ENCODE results near the gene RIPK1. TPM values are rescaled to one million over a fixed set of nuclear protein-coding genes. Genes with fewer than 3 reads are reported as not detected.
"Not testable (repeated sequence)": the region's sequence is repeated elsewhere in the genome, so short reads cannot be mapped to it uniquely, and the experiment has no call there.

Gene RIPK1
- total RNA-seq, 4 donors from 2014 or later, result 25.6 to 37.6 (median 32.2) TPM

DNA sequence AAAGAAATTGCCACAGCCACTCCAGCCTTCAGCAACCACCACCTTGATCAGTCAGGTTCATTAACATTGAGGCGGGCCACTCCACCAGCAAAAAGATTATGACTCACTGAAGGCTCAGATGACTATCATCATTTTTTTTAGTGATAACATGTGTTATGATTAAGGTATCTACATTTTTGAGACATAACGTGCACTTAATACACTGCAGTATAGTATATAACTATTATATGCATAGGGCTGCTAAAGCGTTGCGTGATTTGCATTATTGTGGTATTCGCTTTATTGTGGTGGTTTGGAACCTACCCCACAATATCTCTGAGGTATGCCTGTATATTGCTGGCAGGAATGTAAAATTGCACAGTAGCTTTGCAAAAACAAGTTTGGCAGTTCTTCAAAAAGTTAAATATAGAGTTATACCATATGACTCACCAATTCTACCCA lies 6.8 kb upstream of the RIPK1 start:
- Histone ChIP-seq H3K4me1 (peaks cover 28% of the 10 kb centered on the region), H3K27ac (no peak overlapping the region), H3K27me3 (no peaks in the 10 kb centered on the region), H3K9me3 (no peaks in the 10 kb centered on the region), H3K4me3 (no peak overlapping the region), H3K36me3 (no peaks in the 10 kb centered on the region)
- TF ChIP-seq POLR2A (IDR thresholded peaks at IDR 0.05), result no peak
- no peak for TF ChIP-seq POLR2AphosphoS5 (IDR thresholded peaks at IDR 0.05)
- no peak for TF ChIP-seq EP300 (IDR thresholded peaks at IDR 0.05)
- TF ChIP-seq CTCF (IDR thresholded peaks at IDR 0.05), result no peak
- WGBS, result 67% methylated on average over 5 of the region's 5 CpGs
- DNase-seq (ENCODE audit: low spot score in 2 of 2), result no peak

- H3K4me1 ChIP-seq, result peaks cover 37% of the 10 kb centered on the region
- H3K36me3 ChIP-seq, result not testable (repeated sequence)
- WGBS, result no CpG with 5 or more reads among the region's 19 CpGs
These were observed 5.0 kb upstream of the RIPK1 start for GRCh38 chr6:3063340-3063732.

GRCh38 chr6:3063733-3064700 lies 4.3 kb upstream of the RIPK1 start:
- Histone ChIP-seq H3K4me1 (peaks cover 37% of the 10 kb centered on the region), H3K36me3 (no peaks in the 10 kb centered on the region), H3K27ac (peak overlapping the region; percentile 93), H3K27me3 (no peaks in the 10 kb centered on the region), H3K9me3 (no peaks in the 10 kb centered on the region), H3K4me3 (peak overlapping the region; percentile 90)
- TF ChIP-seq CTCF (IDR thresholded peaks at IDR 0.05) (no peak), POLR2AphosphoS5 (IDR thresholded peaks at IDR 0.05) (peak; percentile 19 to 93 (median 76)), EP300 (IDR thresholded peaks at IDR 0.05) (no peak), POLR2A (IDR thresholded peaks at IDR 0.05) (peak; percentile 96)
- peak; percentile 97 for DNase-seq (ENCODE audit: low spot score in 2 of 2)
- WGBS, result 2% methylated on average over 38 of the region's 85 CpGs

More at GRCh38 chr6:3063340-3063732, 5.0 kb upstream of the RIPK1 start:
- Histone ChIP-seq H3K4me3 (peak overlapping the region; percentile 90), H3K27ac (peak overlapping the region; percentile 93)
- not testable (repeated sequence) for H3K9me3 ChIP-seq; H3K27me3 ChIP-seq; DNase-seq (ENCODE audit: low spot score in 2 of 2)

- TF ChIP-seq CTCF (IDR thresholded peaks at IDR 0.05) (no peak), POLR2A (IDR thresholded peaks at IDR 0.05) (no peak), EP300 (IDR thresholded peaks at IDR 0.05) (no peak), POLR2AphosphoS5 (IDR thresholded peaks at IDR 0.05) (no peak)
- Histone ChIP-seq H3K27ac (no peak overlapping the region), H3K27me3 (no peaks in the 10 kb centered on the region), H3K9me3 (no peaks in the 10 kb centered on the region), H3K36me3 (no peaks in the 10 kb centered on the region), H3K4me1 (peaks cover 41% of the 10 kb centered on the region), H3K4me3 (no peak overlapping the region)
- WGBS, result 84% methylated on average over 2 of the region's 2 CpGs
- DNase-seq (ENCODE audit: low spot score in 2 of 2), result no peak
These were observed 3.3 kb downstream of the RIPK1 start for GRCh38 chr6:3071568-3071967.

GRCh38 chr6:3072798-3073197 lies 4.5 kb downstream of the RIPK1 start:
- peaks cover 34% of the 10 kb centered on the region for H3K4me1 ChIP-seq
- TF ChIP-seq POLR2AphosphoS5 (IDR thresholded peaks at IDR 0.05), result no peak
- no peak for TF ChIP-seq EP300 (IDR thresholded peaks at IDR 0.05)
- no peak for TF ChIP-seq POLR2A (IDR thresholded peaks at IDR 0.05)
- no peak for TF ChIP-seq CTCF (IDR thresholded peaks at IDR 0.05)
- no peak overlapping the region for H3K27ac ChIP-seq

More at GRCh38 chr6:3072798-3073197, 4.5 kb downstream of the RIPK1 start:
- Histone ChIP-seq H3K27me3 (no peaks in the 10 kb centered on the region), H3K36me3 (peaks cover 12% of the 10 kb centered on the region), H3K9me3 (no peaks in the 10 kb centered on the region), H3K4me3 (no peak overlapping the region)
- no peak for DNase-seq (ENCODE audit: low spot score in 2 of 2)
- 83% methylated on average over 7 of the region's 7 CpGs for WGBS
